Fibroblast of villous mesenchyme (primary cell): Measurements from ENCODE around the gene KCNMA1. TPM values are rescaled to one million over a fixed set of nuclear protein-coding genes. Genes with fewer than 3 reads are reported as not detected.

Experiments used
- DNase-seq: peaks from one replicate; pipeline ENCODE4 v3.0.0-alpha.2; 2010; ENCODE audit warnings: low read depth
- H3K4me3 ChIP-seq: 2 replicates; pipeline ENCODE4 v1.5.1; 2011; ENCODE audit warnings: low read depth, mild to moderate bottlenecking, low read length
- CTCF ChIP-seq: IDR thresholded peaks from 2 replicates; pipeline ENCODE4 v1.5.1; 2012; ENCODE audit warnings: low read depth, mild to moderate bottlenecking, low read length; ENCODE audit not compliant: insufficient read depth
- total RNA-seq: library from RNA; depleted of rRNA; stranded (reverse); fragments of >200 nt; gene quantifications from 2 replicates; pipeline ENCODE4 v1.2.3, GENCODE V29; 2012

The KCNMA1 gene
- total RNA-seq, 1 donor = 36.7 TPM

- H3K4me3 ChIP-seq = no peak overlapping the region
- peak; percentile 94 for DNase-seq
- no peak for TF ChIP-seq CTCF
These were observed 442.5 kb downstream of the KCNMA1 start for GRCh38 chr10:77195101-77195500.

DNA sequence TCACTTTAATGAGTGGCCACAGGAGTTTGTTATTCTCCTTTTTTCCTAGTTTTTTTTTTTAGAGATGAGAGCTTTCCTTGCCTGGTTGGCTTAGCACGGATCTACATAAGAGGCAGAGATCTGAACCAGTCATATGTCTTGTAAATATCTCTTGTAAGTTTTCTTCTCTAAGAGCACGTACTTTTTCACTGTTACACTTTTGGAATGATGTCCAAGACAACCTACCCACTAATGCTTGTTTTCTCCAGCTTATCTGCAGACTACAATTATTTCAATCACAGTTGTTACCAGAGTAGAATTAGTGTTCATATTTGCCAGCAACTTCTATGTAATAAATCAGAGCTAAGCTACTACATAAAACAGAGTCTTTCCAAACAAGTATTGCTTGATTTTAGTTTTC lies 444.6 kb downstream of the KCNMA1 start:
- DNase-seq = peak; percentile 41
- H3K4me3 ChIP-seq = no peak overlapping the region
- no peak for TF ChIP-seq CTCF

- no peak for DNase-seq
- no peak overlapping the region for H3K4me3 ChIP-seq
- TF ChIP-seq CTCF = no peak
These were observed 445.2 kb downstream of the KCNMA1 start for GRCh38 chr10:77192402-77192801.

- no peak overlapping the region for H3K4me3 ChIP-seq
- no peak for DNase-seq
- TF ChIP-seq CTCF = no peak
These were observed 446.1 kb downstream of the KCNMA1 start for GRCh38 chr10:77191324-77192049.

DNA sequence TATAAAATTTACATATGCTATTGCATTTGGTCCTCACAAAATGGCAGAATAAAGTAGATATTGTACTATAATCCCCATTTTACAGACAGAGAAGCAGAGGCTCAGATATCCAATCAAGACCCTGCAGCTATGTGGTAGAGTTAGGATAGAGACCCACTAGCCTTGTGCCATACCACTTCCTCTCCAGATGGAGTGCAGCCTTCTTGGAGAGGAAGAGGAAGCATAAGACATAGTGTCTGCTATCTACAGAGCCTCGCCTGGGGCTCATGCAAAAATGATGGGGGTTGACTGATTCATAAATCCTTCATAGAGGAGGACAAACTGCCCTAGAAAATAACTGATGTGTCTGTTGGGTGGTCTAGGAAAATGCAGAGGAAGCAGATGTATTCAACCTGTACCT lies 447.3 kb downstream of the KCNMA1 start:
- H3K4me3 ChIP-seq = no peak overlapping the region
- TF ChIP-seq CTCF = no peak
- no peak for DNase-seq

DNA sequence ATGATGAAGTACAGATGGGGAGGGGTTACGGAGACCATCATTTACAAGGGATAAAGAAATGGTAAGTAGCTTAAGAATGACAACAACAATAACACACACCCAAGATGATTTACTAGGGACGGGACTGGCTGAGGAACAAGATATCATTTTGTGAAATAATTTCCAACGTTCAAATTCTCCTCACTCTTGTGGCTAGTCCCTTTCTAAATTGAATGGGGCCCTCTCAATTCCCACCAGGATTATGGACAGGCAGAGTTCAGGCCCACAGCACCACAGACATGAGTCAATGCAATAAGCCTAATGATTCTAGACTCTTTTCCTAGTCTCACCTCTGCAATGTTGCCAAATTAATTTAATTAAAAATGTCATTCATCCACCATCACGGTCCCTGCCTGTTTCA lies 448.1 kb downstream of the KCNMA1 start:
- no peak overlapping the region for H3K4me3 ChIP-seq
- no peak for TF ChIP-seq CTCF
- DNase-seq = no peak

GRCh38 chr10:77189075-77189474 lies 448.5 kb downstream of the KCNMA1 start:
- no peak overlapping the region for H3K4me3 ChIP-seq
- DNase-seq = no peak
- TF ChIP-seq CTCF = no peak
